Skin of body (tissue), 2 donors: ENCODE results near the gene GPR42. TPM values are rescaled to one million over a fixed set of nuclear protein-coding genes. Genes with fewer than 3 reads are reported as not detected.

ENCODE experiments used
- small RNA-seq: library from RNA; depleted of rRNA; stranded (forward); fragments of <200 nt; gene quantifications from one replicate; pipeline ENCODE3, GENCODE V24; 2014; ENCODE audit warnings: low replicate concordance
- total RNA-seq: library from RNA; depleted of rRNA; stranded (reverse); fragments of >200 nt; gene quantifications from one replicate; pipeline ENCODE4 v1.2.3, GENCODE V29; 2014

The GPR42 gene
- total RNA-seq, 1 donor from 2014 or later: not detected

Small RNA genes within 50 kb of the gene (small RNA-seq; reads per million reads assigned to genes)
- gene RN7SL491P: not detected

Other genes starting within 250 kb of the GPR42 start
- gene LGI4, start 236.0 kb upstream of the GPR42 start, total RNA-seq: 5.7 TPM
- gene FXYD1, start 232.2 kb upstream of the GPR42 start, total RNA-seq: 17.4 TPM
- gene FXYD7, start 227.8 kb upstream of the GPR42 start, total RNA-seq: 0.59 TPM
- gene FXYD5, start 216.3 kb upstream of the GPR42 start, total RNA-seq: 10.7 TPM
- gene FAM187B, start 142.3 kb upstream of the GPR42 start, total RNA-seq: not detected
- 10.5 TPM for gene LSR, start 122.1 kb upstream of the GPR42 start, total RNA-seq
- gene USF2, start 102.1 kb upstream of the GPR42 start, total RNA-seq: 37.0 TPM
- gene HAMP, start 88.5 kb upstream of the GPR42 start, total RNA-seq: not detected
- 0.69 TPM for gene MAG, start 78.9 kb upstream of the GPR42 start, total RNA-seq
- 0.99 TPM for gene CD22, start 41.9 kb upstream of the GPR42 start, total RNA-seq
- not detected for gene FFAR1, start 23.2 kb upstream of the GPR42 start, total RNA-seq
- 0.10 TPM for gene FFAR3, start 12.6 kb upstream of the GPR42 start, total RNA-seq
- gene FFAR2, start 77.2 kb downstream of the GPR42 start, total RNA-seq: 0.99 TPM
- gene KRTDAP, start 119.4 kb downstream of the GPR42 start, total RNA-seq: 579 TPM
- 456 TPM for gene DMKN, start 142.6 kb downstream of the GPR42 start, total RNA-seq
- 197 TPM for gene SBSN, start 157.2 kb downstream of the GPR42 start, total RNA-seq
- gene GAPDHS, start 162.4 kb downstream of the GPR42 start, total RNA-seq: 0.20 TPM
- gene TMEM147, start 174.6 kb downstream of the GPR42 start, total RNA-seq: 41.2 TPM
- gene ATP4A, start 192.6 kb downstream of the GPR42 start, total RNA-seq: not detected
- gene PMIS2, start 215.1 kb downstream of the GPR42 start, total RNA-seq: not detected
- 6.9 TPM for gene HAUS5, start 241.7 kb downstream of the GPR42 start, total RNA-seq